Neural cell (in vitro differentiated cells): ENCODE measurements around the gene IBA57. TPM values are rescaled to one million over a fixed set of nuclear protein-coding genes. Genes with fewer than 3 reads are reported as not detected.

ENCODE experiments used
- H2AFZ ChIP-seq: fragments of 200-600, 300-800 bp; sonication (generic), shearing (Covaris generic); 2 replicates; pipeline ENCODE4 v1.6.0; 2014; ENCODE audit warnings: low read depth, mild to moderate bottlenecking, antibody characterized with exemption, low read length, moderate library complexity
- H3F3A ChIP-seq: fragments of 200-600 bp; shearing (Covaris generic); 2 replicates; pipeline ENCODE4 v1.6.1; 2016; ENCODE audit warnings: mild to moderate bottlenecking, moderate library complexity, mixed read lengths, antibody characterized with exemption, low read length; ENCODE audit not compliant: insufficient read depth, poor library complexity, severe bottlenecking
- H3K27ac ChIP-seq: fragments of 200-600, 300-800 bp; sonication (generic), shearing (Covaris generic); 2 replicates; pipeline ENCODE4 v1.5.1; 2014; ENCODE audit warnings: mild to moderate bottlenecking, low read length, moderate library complexity
- H3K27me3 ChIP-seq: fragments of 300-800, 200-600 bp; sonication (generic), shearing (Covaris generic); 2 replicates; pipeline ENCODE4 v1.6.0; 2014; ENCODE audit warnings: mild to moderate bottlenecking, low read depth, low read length, moderate library complexity; ENCODE audit not compliant: insufficient read depth
- H3K36me3 ChIP-seq: fragments of 300-800, 200-600 bp; sonication (generic), shearing (Covaris generic); 2 replicates; pipeline ENCODE4 v1.5.1; 2014; ENCODE audit warnings: mild to moderate bottlenecking, antibody characterized with exemption, low read length, moderate library complexity; ENCODE audit not compliant: insufficient read depth
- H3K4me2 ChIP-seq: fragments of 300-800, 200-600 bp; sonication (generic), shearing (Covaris generic); 2 replicates; pipeline ENCODE4 v1.6.0; 2014; ENCODE audit warnings: mild to moderate bottlenecking, low read length
- H3K4me3 ChIP-seq: fragments of 300-800, 200-600 bp; sonication (generic), shearing (Covaris generic); 2 replicates; pipeline ENCODE4 v1.5.1; 2014; ENCODE audit warnings: mild to moderate bottlenecking, low read length, moderate library complexity
- H3K79me2 ChIP-seq: fragments of 200-600 bp; shearing (Covaris generic); replicated peaks from 2 replicates; pipeline ENCODE4 v1.6.0; 2014; ENCODE audit warnings: mild to moderate bottlenecking, low read length, moderate library complexity; ENCODE audit not compliant: insufficient read depth
- H3K9ac ChIP-seq: fragments of 300-800, 200-600 bp; sonication (generic), shearing (Covaris generic); 2 replicates; pipeline ENCODE4 v1.6.1; 2016; ENCODE audit warnings: mild to moderate bottlenecking, low read length, mixed read lengths
- H3K9me2 ChIP-seq: fragments of 200-600 bp; shearing (Covaris generic); 2 replicates; pipeline ENCODE4 v1.6.1; 2016; ENCODE audit warnings: mild to moderate bottlenecking, low read length, mixed read lengths; ENCODE audit not compliant: insufficient read depth
- H3K9me3 ChIP-seq: fragments of 200-600, 300-800 bp; sonication (generic), shearing (Covaris generic); 2 replicates; pipeline ENCODE4 v1.6.1; 2016; ENCODE audit warnings: mild to moderate bottlenecking, mixed run types, low read length, moderate library complexity, mixed read lengths
- H4K20me1 ChIP-seq: fragments of 200-600 bp; shearing (Covaris generic); 2 replicates; pipeline ENCODE4 v1.6.1; 2016; ENCODE audit warnings: mild to moderate bottlenecking, mixed run types; ENCODE audit not compliant: insufficient read depth
- CTCF ChIP-seq: fragments of 450-650 bp; IDR thresholded peaks from 2 replicates; pipeline ENCODE4 v1.5.1; 2014; ENCODE audit warnings: antibody characterized with exemption, mild to moderate bottlenecking, moderate library complexity; ENCODE audit not compliant: poor library complexity, severe bottlenecking
- EP300 ChIP-seq: fragments of 450-650 bp; conservative IDR thresholded peaks from 2 replicates; pipeline ENCODE4 v1.6.1; 2014; ENCODE audit warnings: antibody characterized with exemption, mild to moderate bottlenecking, moderate library complexity; ENCODE audit not compliant: poor library complexity, severe bottlenecking
- EZH2 ChIP-seq: fragments of 200-600, 300-800 bp; shearing (Covaris generic), sonication (generic); IDR thresholded peaks from 2 replicates; pipeline ENCODE4 v1.6.1; 2014; ENCODE audit warnings: antibody characterized with exemption, low read length, borderline replicate concordance, mild to moderate bottlenecking; ENCODE audit not compliant: insufficient read depth, poor library complexity, severe bottlenecking
- MXI1 ChIP-seq: fragments of 450-650 bp; conservative IDR thresholded peaks from 2 replicates; pipeline ENCODE4 v1.6.1; 2014; ENCODE audit warnings: antibody characterized with exemption, mild to moderate bottlenecking; ENCODE audit not compliant: poor library complexity, severe bottlenecking
- POLR2AphosphoS5 ChIP-seq: IDR thresholded peaks from 2 replicates; pipeline ENCODE4 v1.6.1; 2012
- RAD21 ChIP-seq: fragments of 450-650 bp; conservative IDR thresholded peaks from 2 replicates; pipeline ENCODE4 v1.6.1; 2014; ENCODE audit warnings: antibody characterized with exemption, mild to moderate bottlenecking, moderate library complexity
- REST ChIP-seq: IDR thresholded peaks from 2 replicates; pipeline ENCODE4 v1.6.1; 2012; ENCODE audit warnings: borderline replicate concordance
- SMC3 ChIP-seq: fragments of 450-650 bp; conservative IDR thresholded peaks from 2 replicates; pipeline ENCODE4 v1.6.1; 2014; ENCODE audit warnings: antibody characterized with exemption, mild to moderate bottlenecking, moderate library complexity; ENCODE audit not compliant: poor library complexity
- TAF1 ChIP-seq: IDR thresholded peaks from 2 replicates; pipeline ENCODE4 v1.6.1; 2012; ENCODE audit warnings: low read depth
- polyA plus RNA-seq: library from polyadenylated mRNA; depleted of rRNA; stranded (reverse); fragments of >200 nt; gene quantifications from 2 replicates; pipeline ENCODE4 v1.2.3, GENCODE V29; 2014

The IBA57 gene
- polyA plus RNA-seq, 1 donor from 2014 or later = 5.5 TPM

- no peak overlapping the region for H3K9ac ChIP-seq
- no peaks in the 10 kb centered on the region for H3F3A ChIP-seq
- H3K79me2 ChIP-seq = no peaks in the 10 kb centered on the region
- no peaks in the 10 kb centered on the region for H3K36me3 ChIP-seq
- H3K27me3 ChIP-seq = no peaks in the 10 kb centered on the region
- no peak overlapping the region for H3K27ac ChIP-seq
- no peaks in the 10 kb centered on the region for H3K9me2 ChIP-seq
- no peaks in the 10 kb centered on the region for H3K9me3 ChIP-seq
- H3K4me3 ChIP-seq = no peak overlapping the region
- no peak overlapping the region for H3K4me2 ChIP-seq
- H2AFZ ChIP-seq = no peak overlapping the region
- H4K20me1 ChIP-seq = no peaks in the 10 kb centered on the region
- TF ChIP-seq MXI1 = no peak
- TF ChIP-seq EZH2 = no peak
- no peak for TF ChIP-seq EP300
- no peak for TF ChIP-seq SMC3
- no peak for TF ChIP-seq RAD21
- no peak for TF ChIP-seq REST
These were observed 58.9 kb downstream of the IBA57 start for GRCh38 chr1:228224198-228225164.

- Histone ChIP-seq H3F3A (no peaks in the 10 kb centered on the region), H3K4me3 (no peak overlapping the region), H3K27ac (no peak overlapping the region), H2AFZ (no peak overlapping the region), H3K36me3 (no peaks in the 10 kb centered on the region), H4K20me1 (no peaks in the 10 kb centered on the region), H3K9me2 (no peaks in the 10 kb centered on the region), H3K4me2 (no peak overlapping the region), H3K9ac (no peak overlapping the region), H3K9me3 (no peaks in the 10 kb centered on the region), H3K27me3 (no peaks in the 10 kb centered on the region), H3K79me2 (no peaks in the 10 kb centered on the region)
- TF ChIP-seq POLR2AphosphoS5 (no peak), TAF1 (no peak), EZH2 (no peak), RAD21 (no peak), MXI1 (no peak), SMC3 (no peak), CTCF (no peak), REST (no peak), EP300 (no peak)
These were observed 59.6 kb downstream of the IBA57 start for GRCh38 chr1:228225165-228225710.
